A549 (cell line): ENCODE results near the gene PLIN3.
"Not testable (repeated sequence)": the region's sequence is repeated elsewhere in the genome, so short reads cannot be mapped to it uniquely, and the experiment has no call there.

ENCODE experiments used
- ESRRA ChIP-seq: fragments of 150-350 bp; IDR thresholded peaks from 2 replicates; pipeline ENCODE4 v1.6.1; 2014; ENCODE audit warnings: mild to moderate bottlenecking, low read length, borderline replicate concordance
- MAFK ChIP-seq: fragments of 450-650 bp; IDR thresholded peaks from 2 replicates; pipeline ENCODE4 v1.6.1; 2014; ENCODE audit not compliant: partially characterized antibody
- NFE2L2 ChIP-seq: fragments of 150-350 bp; conservative IDR thresholded peaks from 2 replicates; pipeline ENCODE4 v1.6.1; 2014; ENCODE audit warnings: low read length
- POLR2A ChIP-seq: IDR thresholded peaks from 2 replicates; pipeline ENCODE4 v1.6.1; 2012; ENCODE audit warnings: mild to moderate bottlenecking, low read length
- RNF2 ChIP-seq: fragments of 200-600 bp; sonication (generic); IDR thresholded peaks from 2 replicates; pipeline ENCODE4 v1.6.1; 2016; ENCODE audit warnings: low read depth, mild to moderate bottlenecking, antibody characterized with exemption, moderate library complexity, borderline replicate concordance
- ZFP36 ChIP-seq: fragments of 450-650 bp; IDR thresholded peaks from 2 replicates; pipeline ENCODE4 v1.6.1; 2014; ENCODE audit warnings: borderline replicate concordance; ENCODE audit not compliant: partially characterized antibody
- TF ChIP-seq, protein P1 (sequence below): fragments of >200 bp; sonication (Bioruptor Twin); formaldehyde crosslinking; IDR thresholded peaks from 3 replicates; pipeline ENCODE4 v1.5.1; 2016

DNA sequence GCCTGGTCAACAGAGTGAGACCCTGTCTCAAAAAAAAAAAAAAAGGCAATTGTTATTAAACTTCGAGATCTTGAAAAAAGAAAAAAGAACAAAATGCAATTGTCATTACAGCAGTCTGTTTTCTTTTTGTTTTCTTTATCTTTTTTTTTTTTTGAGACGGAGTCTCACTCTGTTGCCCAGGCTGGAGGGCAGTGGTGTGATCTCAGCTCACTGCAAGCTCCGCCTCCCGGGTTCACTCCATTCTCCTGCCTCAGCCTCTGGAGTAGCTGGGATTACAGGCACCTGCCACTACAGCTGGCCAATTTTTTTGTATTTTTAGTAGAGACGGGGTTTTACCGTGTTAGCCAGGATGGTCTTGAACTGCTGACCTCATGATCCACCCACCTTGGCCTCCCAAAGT is 15.4 kb upstream of the PLIN3 start:
- not testable (repeated sequence) for TF ChIP-seq MAFK, ZFP36, POLR2A, ESRRA, RNF2, NFE2L2
- TF ChIP-seq, protein P1, sequence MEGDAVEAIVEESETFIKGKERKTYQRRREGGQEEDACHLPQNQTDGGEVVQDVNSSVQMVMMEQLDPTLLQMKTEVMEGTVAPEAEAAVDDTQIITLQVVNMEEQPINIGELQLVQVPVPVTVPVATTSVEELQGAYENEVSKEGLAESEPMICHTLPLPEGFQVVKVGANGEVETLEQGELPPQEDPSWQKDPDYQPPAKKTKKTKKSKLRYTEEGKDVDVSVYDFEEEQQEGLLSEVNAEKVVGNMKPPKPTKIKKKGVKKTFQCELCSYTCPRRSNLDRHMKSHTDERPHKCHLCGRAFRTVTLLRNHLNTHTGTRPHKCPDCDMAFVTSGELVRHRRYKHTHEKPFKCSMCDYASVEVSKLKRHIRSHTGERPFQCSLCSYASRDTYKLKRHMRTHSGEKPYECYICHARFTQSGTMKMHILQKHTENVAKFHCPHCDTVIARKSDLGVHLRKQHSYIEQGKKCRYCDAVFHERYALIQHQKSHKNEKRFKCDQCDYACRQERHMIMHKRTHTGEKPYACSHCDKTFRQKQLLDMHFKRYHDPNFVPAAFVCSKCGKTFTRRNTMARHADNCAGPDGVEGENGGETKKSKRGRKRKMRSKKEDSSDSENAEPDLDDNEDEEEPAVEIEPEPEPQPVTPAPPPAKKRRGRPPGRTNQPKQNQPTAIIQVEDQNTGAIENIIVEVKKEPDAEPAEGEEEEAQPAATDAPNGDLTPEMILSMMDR = not testable (repeated sequence)
